ENCODE results near the gene RPS27L.

- TF ChIP-seq, protein P1, sequence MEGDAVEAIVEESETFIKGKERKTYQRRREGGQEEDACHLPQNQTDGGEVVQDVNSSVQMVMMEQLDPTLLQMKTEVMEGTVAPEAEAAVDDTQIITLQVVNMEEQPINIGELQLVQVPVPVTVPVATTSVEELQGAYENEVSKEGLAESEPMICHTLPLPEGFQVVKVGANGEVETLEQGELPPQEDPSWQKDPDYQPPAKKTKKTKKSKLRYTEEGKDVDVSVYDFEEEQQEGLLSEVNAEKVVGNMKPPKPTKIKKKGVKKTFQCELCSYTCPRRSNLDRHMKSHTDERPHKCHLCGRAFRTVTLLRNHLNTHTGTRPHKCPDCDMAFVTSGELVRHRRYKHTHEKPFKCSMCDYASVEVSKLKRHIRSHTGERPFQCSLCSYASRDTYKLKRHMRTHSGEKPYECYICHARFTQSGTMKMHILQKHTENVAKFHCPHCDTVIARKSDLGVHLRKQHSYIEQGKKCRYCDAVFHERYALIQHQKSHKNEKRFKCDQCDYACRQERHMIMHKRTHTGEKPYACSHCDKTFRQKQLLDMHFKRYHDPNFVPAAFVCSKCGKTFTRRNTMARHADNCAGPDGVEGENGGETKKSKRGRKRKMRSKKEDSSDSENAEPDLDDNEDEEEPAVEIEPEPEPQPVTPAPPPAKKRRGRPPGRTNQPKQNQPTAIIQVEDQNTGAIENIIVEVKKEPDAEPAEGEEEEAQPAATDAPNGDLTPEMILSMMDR (IDR thresholded peaks at IDR 0.05) = no peak
- TF ChIP-seq MXD4 (CRISPR knock-in tag; IDR thresholded peaks at IDR 0.05; ENCODE audit: borderline replicate concordance) = no peak
- TF ChIP-seq TEAD4 (CRISPR knock-in tag; IDR thresholded peaks at IDR 0.05) = no peak
- TF ChIP-seq CREB1 (CRISPR knock-in tag; IDR thresholded peaks at IDR 0.05) = no peak
Measured at GRCh38 chr15:63200464-63201249, 43.4 kb upstream of the RPS27L start.
